ENCODE measurements around the gene SCN2B. TPM values are rescaled to one million over a fixed set of nuclear protein-coding genes. Genes with fewer than 3 reads are reported as not detected.

SCN2B gene
- total and polyA plus RNA-seq, 10 of the 15 experiments (the other 5 are each of a cell fraction or from before 2014, with no cell fraction given), result 0.01 TPM; not detected in 9

DNA sequence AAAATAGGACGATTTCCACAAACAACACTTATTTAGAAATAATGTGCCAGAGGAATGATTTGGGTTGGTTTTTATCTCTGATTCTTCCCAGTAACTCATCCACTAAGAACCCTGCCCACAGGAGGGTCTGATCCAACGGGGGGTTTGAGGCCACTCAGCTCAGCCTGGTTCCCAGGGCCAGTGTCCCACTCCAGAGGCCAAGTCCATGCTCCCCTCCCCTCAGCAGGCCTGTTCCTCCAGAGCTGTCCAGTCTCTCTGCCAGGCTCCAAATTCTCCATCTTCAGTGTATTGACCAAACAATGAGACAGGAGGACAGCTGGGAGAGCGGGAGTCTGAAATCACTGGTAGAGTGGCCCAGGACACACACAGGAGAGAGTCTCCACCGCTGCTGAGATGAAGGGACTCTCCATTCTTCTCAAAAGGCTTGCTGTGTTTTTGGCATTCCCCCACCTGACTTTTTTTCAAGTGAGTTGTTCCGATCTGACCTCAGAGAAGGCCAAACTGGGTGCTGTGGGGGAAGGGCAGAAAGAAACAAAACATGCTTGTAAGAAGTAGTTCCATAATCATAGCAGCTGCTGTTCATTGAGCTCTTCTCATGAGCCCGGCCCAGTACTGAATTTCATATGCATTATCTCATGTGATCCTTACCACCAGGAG, 17.6 kb upstream of the SCN2B start (continued):
- TF ChIP-seq JUNB (IDR thresholded peaks at IDR 0.05) (no peak), CEBPB (IDR thresholded peaks at IDR 0.05; ENCODE audit: borderline replicate concordance in 1 of 2, low read depth in 2 of 2, low read length in 2 of 2) (no peak), CHD1 (IDR thresholded peaks at IDR 0.05; ENCODE audit: low read depth, low read length) (no peak), SREBF1 (IDR thresholded peaks at IDR 0.05; ENCODE audit: low read length) (no peak), HDAC2 (IDR thresholded peaks at IDR 0.05) (no peak), MEF2B (IDR thresholded peaks at IDR 0.05; ENCODE audit: partially characterized antibody, poor library complexity, severe bottlenecking) (peak; percentile 19), SRF (IDR thresholded peaks at IDR 0.05; ENCODE audit: low read depth in 2 of 2, low read length in 2 of 2) (no peak), RELA (IDR thresholded peaks at IDR 0.05; ENCODE audit: borderline replicate concordance, partially characterized antibody) (peak; percentile 49), SREBF2 (IDR thresholded peaks at IDR 0.05; ENCODE audit: low read length) (no peak), ZZZ3 (IDR thresholded peaks at IDR 0.05; ENCODE audit: control insufficient read depth, insufficient read length, low read depth) (no peak)
- TF ChIP-seq, protein P1, sequence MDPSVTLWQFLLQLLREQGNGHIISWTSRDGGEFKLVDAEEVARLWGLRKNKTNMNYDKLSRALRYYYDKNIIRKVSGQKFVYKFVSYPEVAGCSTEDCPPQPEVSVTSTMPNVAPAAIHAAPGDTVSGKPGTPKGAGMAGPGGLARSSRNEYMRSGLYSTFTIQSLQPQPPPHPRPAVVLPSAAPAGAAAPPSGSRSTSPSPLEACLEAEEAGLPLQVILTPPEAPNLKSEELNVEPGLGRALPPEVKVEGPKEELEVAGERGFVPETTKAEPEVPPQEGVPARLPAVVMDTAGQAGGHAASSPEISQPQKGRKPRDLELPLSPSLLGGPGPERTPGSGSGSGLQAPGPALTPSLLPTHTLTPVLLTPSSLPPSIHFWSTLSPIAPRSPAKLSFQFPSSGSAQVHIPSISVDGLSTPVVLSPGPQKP (IDR thresholded peaks at IDR 0.05; ENCODE audit: low read depth, low read length), result no peak
- TF ChIP-seq, protein P2, sequence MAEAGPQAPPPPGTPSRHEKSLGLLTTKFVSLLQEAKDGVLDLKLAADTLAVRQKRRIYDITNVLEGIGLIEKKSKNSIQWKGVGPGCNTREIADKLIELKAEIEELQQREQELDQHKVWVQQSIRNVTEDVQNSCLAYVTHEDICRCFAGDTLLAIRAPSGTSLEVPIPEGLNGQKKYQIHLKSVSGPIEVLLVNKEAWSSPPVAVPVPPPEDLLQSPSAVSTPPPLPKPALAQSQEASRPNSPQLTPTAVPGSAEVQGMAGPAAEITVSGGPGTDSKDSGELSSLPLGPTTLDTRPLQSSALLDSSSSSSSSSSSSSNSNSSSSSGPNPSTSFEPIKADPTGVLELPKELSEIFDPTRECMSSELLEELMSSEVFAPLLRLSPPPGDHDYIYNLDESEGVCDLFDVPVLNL (IDR thresholded peaks at IDR 0.05; ENCODE audit: low read depth, low read length), result no peak
- TF ChIP-seq, protein P3, sequence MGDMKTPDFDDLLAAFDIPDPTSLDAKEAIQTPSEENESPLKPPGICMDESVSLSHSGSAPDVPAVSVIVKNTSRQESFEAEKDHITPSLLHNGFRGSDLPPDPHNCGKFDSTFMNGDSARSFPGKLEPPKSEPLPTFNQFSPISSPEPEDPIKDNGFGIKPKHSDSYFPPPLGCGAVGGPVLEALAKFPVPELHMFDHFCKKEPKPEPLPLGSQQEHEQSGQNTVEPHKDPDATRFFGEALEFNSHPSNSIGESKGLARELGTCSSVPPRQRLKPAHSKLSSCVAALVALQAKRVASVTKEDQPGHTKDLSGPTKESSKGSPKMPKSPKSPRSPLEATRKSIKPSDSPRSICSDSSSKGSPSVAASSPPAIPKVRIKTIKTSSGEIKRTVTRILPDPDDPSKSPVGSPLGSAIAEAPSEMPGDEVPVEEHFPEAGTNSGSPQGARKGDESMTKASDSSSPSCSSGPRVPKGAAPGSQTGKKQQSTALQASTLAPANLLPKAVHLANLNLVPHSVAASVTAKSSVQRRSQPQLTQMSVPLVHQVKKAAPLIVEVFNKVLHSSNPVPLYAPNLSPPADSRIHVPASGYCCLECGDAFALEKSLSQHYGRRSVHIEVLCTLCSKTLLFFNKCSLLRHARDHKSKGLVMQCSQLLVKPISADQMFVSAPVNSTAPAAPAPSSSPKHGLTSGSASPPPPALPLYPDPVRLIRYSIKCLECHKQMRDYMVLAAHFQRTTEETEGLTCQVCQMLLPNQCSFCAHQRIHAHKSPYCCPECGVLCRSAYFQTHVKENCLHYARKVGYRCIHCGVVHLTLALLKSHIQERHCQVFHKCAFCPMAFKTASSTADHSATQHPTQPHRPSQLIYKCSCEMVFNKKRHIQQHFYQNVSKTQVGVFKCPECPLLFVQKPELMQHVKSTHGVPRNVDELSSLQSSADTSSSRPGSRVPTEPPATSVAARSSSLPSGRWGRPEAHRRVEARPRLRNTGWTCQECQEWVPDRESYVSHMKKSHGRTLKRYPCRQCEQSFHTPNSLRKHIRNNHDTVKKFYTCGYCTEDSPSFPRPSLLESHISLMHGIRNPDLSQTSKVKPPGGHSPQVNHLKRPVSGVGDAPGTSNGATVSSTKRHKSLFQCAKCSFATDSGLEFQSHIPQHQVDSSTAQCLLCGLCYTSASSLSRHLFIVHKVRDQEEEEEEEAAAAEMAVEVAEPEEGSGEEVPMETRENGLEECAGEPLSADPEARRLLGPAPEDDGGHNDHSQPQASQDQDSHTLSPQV (IDR thresholded peaks at IDR 0.05), result no peak
- TF ChIP-seq, protein P4, sequence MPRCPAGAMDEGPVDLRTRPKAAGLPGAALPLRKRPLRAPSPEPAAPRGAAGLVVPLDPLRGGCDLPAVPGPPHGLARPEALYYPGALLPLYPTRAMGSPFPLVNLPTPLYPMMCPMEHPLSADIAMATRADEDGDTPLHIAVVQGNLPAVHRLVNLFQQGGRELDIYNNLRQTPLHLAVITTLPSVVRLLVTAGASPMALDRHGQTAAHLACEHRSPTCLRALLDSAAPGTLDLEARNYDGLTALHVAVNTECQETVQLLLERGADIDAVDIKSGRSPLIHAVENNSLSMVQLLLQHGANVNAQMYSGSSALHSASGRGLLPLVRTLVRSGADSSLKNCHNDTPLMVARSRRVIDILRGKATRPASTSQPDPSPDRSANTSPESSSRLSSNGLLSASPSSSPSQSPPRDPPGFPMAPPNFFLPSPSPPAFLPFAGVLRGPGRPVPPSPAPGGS (IDR thresholded peaks at IDR 0.05; ENCODE audit: borderline replicate concordance, insufficient read depth, low read depth, low read length, poor library complexity, severe bottlenecking), result no peak
- TF ChIP-seq, protein P5, sequence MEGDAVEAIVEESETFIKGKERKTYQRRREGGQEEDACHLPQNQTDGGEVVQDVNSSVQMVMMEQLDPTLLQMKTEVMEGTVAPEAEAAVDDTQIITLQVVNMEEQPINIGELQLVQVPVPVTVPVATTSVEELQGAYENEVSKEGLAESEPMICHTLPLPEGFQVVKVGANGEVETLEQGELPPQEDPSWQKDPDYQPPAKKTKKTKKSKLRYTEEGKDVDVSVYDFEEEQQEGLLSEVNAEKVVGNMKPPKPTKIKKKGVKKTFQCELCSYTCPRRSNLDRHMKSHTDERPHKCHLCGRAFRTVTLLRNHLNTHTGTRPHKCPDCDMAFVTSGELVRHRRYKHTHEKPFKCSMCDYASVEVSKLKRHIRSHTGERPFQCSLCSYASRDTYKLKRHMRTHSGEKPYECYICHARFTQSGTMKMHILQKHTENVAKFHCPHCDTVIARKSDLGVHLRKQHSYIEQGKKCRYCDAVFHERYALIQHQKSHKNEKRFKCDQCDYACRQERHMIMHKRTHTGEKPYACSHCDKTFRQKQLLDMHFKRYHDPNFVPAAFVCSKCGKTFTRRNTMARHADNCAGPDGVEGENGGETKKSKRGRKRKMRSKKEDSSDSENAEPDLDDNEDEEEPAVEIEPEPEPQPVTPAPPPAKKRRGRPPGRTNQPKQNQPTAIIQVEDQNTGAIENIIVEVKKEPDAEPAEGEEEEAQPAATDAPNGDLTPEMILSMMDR (IDR thresholded peaks at IDR 0.05 in 2 of 3, conservative IDR thresholded peaks at IDR 0.05 in 1 of 3; ENCODE audit: control insufficient read depth in 2 of 3, extremely low read depth in 1 of 3, insufficient read depth in 1 of 3, low read depth in 3 of 3, low read length in 3 of 3), result no peak
- TF ChIP-seq, protein P6, sequence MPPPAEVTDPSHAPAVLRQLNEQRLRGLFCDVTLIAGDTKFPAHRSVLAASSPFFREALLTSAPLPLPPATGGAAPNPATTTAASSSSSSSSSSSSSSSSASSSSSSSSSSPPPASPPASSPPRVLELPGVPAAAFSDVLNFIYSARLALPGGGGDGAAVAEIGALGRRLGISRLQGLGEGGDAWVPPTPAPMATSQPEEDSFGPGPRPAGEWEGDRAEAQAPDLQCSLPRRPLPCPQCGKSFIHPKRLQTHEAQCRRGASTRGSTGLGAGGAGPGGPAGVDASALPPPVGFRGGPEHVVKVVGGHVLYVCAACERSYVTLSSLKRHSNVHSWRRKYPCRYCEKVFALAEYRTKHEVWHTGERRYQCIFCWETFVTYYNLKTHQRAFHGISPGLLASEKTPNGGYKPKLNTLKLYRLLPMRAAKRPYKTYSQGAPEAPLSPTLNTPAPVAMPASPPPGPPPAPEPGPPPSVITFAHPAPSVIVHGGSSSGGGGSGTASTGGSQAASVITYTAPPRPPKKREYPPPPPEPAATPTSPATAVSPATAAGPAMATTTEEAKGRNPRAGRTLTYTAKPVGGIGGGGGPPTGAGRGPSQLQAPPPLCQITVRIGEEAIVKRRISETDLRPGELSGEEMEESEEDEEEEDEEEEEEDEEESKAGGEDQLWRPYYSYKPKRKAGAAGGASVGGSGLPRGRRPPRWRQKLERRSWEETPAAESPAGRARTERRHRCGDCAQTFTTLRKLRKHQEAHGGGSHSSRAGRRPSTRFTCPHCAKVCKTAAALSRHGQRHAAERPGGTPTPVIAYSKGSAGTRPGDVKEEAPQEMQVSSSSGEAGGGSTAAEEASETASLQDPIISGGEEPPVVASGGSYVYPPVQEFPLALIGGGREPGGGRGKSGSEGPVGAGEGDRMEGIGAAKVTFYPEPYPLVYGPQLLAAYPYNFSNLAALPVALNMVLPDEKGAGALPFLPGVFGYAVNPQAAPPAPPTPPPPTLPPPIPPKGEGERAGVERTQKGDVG (CRISPR knock-in tag; IDR thresholded peaks at IDR 0.05), result no peak
